ENCODE data around the gene BRPF1. TPM values are rescaled to one million over a fixed set of nuclear protein-coding genes. Genes with fewer than 3 reads are reported as not detected.

The BRPF1 gene
- total RNA-seq, 2 experiments from 2014 or later, result 48.1 to 50.1 TPM

DNA sequence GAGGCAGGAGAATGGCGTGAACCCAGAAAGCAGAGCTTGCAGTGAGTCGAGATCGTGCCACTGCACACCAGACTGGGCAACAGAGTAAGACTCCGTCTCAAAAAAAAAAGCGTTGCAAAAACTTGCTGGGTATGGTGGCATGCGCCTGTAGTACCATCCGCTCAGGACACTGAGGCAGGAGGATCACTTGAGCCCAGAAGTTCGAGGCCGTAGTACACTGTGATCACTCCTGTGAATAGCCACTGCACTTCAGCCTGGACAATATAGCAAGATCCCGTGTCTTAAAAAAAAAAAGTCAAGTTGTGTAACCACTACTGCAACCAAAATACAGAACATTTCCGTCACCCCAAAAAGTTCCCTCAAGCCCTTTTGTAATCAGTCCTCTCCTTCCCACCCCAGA is 62.9 kb downstream of the BRPF1 start:
- CTCF ChIA-PET, result interaction anchor here (1.2 to 2.7 kb wide), 5 partner anchors 10 to 62 kb away, joined by 3 to 12 read pairs (median 10); partner anchors contain the start of gene BRPF1
- no peaks in the 10 kb centered on the region for H3K9me3 Mint-ChIP-seq (ENCODE audit: low read depth)
- peaks cover 49% of the 10 kb centered on the region for H3K4me1 Mint-ChIP-seq
- peak overlapping the region; percentile 81 for H3K27ac Mint-ChIP-seq
- H3K4me3 Mint-ChIP-seq, result peak overlapping the region; percentile 97
- ATAC-seq (no peak), DNase-seq (no peak)
- H3K27me3 Mint-ChIP-seq, result no peaks in the 10 kb centered on the region
- H3K36me3 Mint-ChIP-seq, result peaks cover 53% of the 10 kb centered on the region

DNA sequence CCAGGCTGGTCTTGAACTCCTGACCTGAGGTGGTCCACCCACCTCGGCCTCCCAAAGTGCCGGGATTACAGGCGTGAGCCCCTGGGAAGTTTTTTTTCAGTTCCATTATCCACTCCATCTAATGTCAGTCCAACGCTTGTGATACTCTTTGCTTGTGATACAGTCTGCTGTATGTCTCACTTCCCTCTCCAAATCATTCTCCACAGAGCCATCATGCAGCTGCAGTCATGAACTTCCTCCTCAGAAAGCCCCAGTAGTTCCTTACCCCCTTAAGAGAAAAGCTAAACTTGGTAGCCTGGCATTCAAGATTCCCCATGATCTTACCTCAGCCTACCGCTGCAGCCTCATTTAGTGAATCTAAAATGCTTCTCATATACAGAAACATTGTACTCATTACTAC is 63.7 kb downstream of the BRPF1 start:
- H3K4me1 Mint-ChIP-seq, result peaks cover 46% of the 10 kb centered on the region
- peak overlapping the region; percentile 81 for H3K27ac Mint-ChIP-seq
- peak overlapping the region; percentile 28 for H3K4me3 Mint-ChIP-seq
- no peaks in the 10 kb centered on the region for H3K27me3 Mint-ChIP-seq
- peaks cover 54% of the 10 kb centered on the region for H3K36me3 Mint-ChIP-seq
- no peak for ATAC-seq
- DNase-seq, result no peak
- CTCF ChIA-PET, result interaction anchor here (1.2 to 2.3 kb wide), 2 partner anchors 10 to 24 kb away, joined by 3 to 9 read pairs; no protein-coding TSS in a partner anchor
- H3K9me3 Mint-ChIP-seq (ENCODE audit: low read depth), result no peaks in the 10 kb centered on the region

DNA sequence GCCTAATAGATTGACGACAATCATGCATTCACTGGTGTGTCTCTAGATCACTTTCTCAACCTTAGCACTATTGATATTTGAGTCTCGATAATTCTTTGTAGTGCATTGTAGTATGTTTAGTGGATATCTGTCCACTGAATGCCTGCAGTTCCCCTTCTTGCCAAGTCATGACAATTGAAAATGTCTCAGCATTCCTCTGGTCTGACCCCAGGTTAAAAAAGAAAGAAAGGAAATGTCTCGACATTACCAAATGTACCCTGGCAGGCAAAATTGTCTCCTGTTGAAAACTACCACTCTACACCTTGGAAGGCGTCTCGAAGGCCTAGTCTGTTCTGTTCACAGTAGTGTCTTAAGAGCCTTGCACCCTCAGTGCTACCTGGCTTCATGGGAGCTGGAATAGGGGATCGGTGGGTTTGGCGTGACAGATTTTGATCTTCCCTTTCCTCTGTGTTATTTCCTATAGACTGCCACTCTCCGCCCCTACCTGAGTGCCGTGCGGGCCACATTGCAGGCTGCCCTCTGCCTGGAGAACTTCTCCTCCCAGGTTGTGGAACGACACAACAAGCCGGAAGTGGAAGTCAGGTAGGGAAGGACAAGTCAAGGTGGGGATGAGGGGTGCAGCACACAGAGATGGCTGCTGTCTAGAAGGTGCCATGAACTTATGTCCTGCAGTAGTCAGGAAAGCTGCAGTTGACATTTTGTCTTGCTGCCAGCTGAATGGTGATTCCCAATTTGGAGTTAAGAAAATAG is 65.8 kb downstream of the BRPF1 start:
- Mint-ChIP-seq H3K27me3 (no peaks in the 10 kb centered on the region), H3K9me3 (ENCODE audit: low read depth) (no peaks in the 10 kb centered on the region), H3K36me3 (peaks cover 61% of the 10 kb centered on the region), H3K4me3 (no peak overlapping the region), H3K4me1 (peaks cover 29% of the 10 kb centered on the region), H3K27ac (no peak overlapping the region)
- ATAC-seq (no peak), DNase-seq (no peak)
- CTCF ChIA-PET, result interaction anchor here (2.3 kb wide), 1 partner anchor 8 kb away, joined by 9 read pairs; no protein-coding TSS in a partner anchor

Other genes with a start within 250 kb of the BRPF1 start
- gene LHFPL4, start 177.9 kb upstream of the BRPF1 start, total RNA-seq, result not detected
- gene MTMR14, start 82.2 kb upstream of the BRPF1 start, total RNA-seq, result 10 to 100 TPM; 50.5 to 52.7 TPM
- gene CPNE9, start 27.9 kb upstream of the BRPF1 start, total RNA-seq, result not detected
- gene OGG1, start 18.2 kb downstream of the BRPF1 start, total RNA-seq, result 10 to 100 TPM; 32.1 to 34.5 TPM
- 10 to 100 TPM; 31.7 to 57.7 TPM for gene CAMK1, start 38.2 kb downstream of the BRPF1 start, total RNA-seq
- 10 to 100 TPM; 89.8 to 90.6 TPM for gene TADA3, start 60.7 kb downstream of the BRPF1 start, total RNA-seq
- 100 to 1,000 TPM; 274 to 300 TPM for gene ARPC4, start 61.3 kb downstream of the BRPF1 start, total RNA-seq
- gene TTLL3, start 78.5 kb downstream of the BRPF1 start, total RNA-seq, result 10 to 100 TPM; 40.4 to 77.5 TPM
- gene RPUSD3, start 112.3 kb downstream of the BRPF1 start, total RNA-seq, result 10 to 100 TPM; 61.7 to 77.6 TPM
- not detected for gene CIDEC, start 148.5 kb downstream of the BRPF1 start, total RNA-seq
- 10 to 100 TPM; 27.9 to 44.0 TPM for gene JAGN1, start 158.9 kb downstream of the BRPF1 start, total RNA-seq
- gene IL17RE, start 171.1 kb downstream of the BRPF1 start, total RNA-seq, result 1 to 10 TPM in 1 of 2 experiments, under 1 TPM in 1; 0.68 to 1.9 TPM
- gene IL17RC, start 185.4 kb downstream of the BRPF1 start, total RNA-seq, result under 1 TPM; 0.30 to 0.41 TPM
- gene CRELD1, start 202.1 kb downstream of the BRPF1 start, total RNA-seq, result 10 to 100 TPM; 17.4 to 18.9 TPM
- gene PRRT3, start 220.7 kb downstream of the BRPF1 start, total RNA-seq, result 1 to 10 TPM; 3.5 to 6.4 TPM